ENCODE results near the gene FRMD4A.

DNA sequence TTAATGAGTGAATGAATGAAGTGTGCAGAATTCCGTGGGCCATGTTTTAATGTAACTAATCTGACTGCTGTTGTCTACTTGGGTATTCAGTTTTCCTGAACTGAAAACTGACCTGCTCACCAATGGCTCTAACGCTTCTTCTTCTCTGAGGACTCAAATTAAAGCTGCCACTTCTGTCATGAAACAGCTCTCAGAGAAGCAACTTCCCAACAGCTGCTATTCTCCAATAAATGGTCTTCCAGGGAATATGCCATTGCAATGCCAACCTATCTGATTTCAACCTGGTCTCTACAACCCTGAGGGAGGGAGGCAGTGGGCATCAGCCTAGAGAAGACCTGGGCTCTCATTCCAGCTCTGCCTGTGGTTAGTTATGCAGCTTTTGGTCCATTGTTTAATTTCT lies 69.4 kb downstream of the FRMD4A start:
- TF ChIP-seq, protein P1, sequence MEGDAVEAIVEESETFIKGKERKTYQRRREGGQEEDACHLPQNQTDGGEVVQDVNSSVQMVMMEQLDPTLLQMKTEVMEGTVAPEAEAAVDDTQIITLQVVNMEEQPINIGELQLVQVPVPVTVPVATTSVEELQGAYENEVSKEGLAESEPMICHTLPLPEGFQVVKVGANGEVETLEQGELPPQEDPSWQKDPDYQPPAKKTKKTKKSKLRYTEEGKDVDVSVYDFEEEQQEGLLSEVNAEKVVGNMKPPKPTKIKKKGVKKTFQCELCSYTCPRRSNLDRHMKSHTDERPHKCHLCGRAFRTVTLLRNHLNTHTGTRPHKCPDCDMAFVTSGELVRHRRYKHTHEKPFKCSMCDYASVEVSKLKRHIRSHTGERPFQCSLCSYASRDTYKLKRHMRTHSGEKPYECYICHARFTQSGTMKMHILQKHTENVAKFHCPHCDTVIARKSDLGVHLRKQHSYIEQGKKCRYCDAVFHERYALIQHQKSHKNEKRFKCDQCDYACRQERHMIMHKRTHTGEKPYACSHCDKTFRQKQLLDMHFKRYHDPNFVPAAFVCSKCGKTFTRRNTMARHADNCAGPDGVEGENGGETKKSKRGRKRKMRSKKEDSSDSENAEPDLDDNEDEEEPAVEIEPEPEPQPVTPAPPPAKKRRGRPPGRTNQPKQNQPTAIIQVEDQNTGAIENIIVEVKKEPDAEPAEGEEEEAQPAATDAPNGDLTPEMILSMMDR (IDR thresholded peaks at IDR 0.05): no peak
- no peak for TF ChIP-seq POLR2A (IDR thresholded peaks at IDR 0.05)

All from uterus (tissue), 2 donors.